ENCODE measurements around the gene ZIC4.

- no peak for TF ChIP-seq CTCF (IDR thresholded peaks at IDR 0.05; ENCODE audit: low read depth, low read length)
- no peak for TF ChIP-seq EZH2phosphoT487 (IDR thresholded peaks at IDR 0.05; ENCODE audit: low read depth)
These were observed 38.2 kb downstream of the ZIC4 start for GRCh38 chr3:147368151-147368550.

Data from OCI-LY3 (cell line).